Measurements from ENCODE around the gene SRSF3.
"Not testable (repeated sequence)": the region's sequence is repeated elsewhere in the genome, so short reads cannot be mapped to it uniquely, and the experiment has no call there.

SRSF3 gene

DNA sequence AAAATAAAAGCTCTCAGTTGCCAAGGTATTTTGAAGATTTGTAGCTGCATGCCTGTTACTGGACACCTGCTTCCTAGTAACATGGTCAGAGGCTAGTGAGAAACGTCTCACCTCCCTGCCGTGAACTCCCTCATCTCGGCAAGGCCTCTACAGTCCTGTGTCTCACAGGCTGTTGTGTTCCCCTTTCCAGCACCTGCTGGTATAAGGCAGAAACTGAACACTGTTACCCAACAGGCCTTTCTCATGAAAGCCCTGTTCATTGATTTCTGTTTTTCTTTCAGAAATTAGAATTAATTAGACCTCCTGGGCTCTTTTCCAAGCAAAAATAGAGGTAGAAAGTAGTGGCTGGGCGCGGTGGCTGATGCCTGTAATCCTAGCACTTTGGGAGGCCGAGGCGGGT lies 17.6 kb upstream of the SRSF3 start:
- no peak for DNase-seq

DNA sequence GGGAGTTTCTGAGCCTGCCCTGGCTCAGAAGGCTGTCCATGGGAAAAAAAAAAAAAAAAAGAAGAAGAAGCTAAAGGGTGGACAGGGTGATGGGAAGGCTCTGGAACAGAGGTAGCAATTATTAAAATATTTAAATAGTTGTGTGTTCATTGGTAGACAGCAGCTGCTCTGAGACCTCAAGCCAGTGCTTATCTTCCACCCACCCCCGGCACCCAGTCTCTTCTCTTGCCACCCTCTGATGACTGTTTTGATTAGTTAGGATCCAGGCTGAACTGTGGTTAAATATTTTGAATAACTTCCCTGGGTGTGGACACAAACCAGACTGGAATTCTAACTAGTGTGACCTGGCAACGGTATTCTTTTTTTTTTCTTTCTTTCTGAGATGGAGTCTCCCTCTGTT lies 16.9 kb upstream of the SRSF3 start:
- DNase-seq = no peak

DNA sequence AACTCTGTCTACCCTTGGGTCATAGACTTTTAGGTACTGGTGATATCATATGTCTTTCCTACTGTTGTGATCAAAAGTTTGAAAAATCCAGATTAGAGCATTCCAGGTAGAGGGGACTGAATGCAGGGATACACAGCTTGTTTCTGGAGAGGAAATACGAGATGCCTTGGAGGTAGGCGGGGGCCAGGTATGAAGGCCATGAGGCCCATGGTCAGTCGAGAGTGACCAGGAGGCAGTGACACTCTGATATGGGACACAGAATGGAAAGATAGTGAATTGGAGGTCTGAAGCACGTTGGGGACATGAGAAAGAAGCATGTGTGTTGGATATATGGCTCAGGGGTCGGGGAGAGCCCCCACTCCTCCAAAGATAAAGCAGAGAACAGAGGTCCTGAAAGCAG lies 16.1 kb upstream of the SRSF3 start:
- DNase-seq = no peak

DNA sequence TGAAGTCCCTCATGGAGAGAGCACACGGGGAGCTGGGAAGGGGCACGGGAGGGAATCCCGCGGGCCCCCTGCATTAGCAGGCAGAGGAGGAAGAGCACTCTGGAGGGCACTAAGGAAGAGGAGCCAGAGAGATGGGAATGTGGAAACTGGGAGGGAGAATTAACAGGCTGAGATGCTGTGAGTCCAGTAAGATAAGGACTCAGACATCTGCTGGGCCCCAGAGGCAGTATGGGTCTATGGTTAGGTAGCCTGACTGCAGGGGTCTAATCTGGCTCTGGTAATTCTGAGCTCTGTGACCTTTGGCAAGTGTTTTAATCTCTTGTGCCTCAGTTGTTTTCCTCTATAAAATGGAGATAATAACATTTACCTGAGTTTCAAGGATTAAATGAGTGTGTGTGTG lies 15.7 kb upstream of the SRSF3 start:
- no peak for DNase-seq

DNA sequence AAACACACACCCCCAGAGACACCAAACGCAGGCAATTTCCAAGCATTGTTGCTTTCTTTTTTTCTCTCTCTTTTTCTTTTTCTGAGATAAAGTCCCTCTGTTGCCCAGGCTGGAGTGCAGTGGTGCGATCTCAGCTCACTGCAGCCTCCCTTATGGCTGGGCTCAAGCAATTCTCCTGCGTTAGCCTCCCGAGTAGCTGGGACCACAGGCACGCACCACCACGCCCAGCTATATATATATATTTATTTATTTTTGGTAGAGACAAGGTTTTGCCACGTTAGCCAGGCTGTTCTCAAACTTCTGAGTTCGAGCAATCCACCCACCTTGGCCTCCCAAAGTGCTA lies 14.0 kb upstream of the SRSF3 start:
- no peak for DNase-seq

DNA sequence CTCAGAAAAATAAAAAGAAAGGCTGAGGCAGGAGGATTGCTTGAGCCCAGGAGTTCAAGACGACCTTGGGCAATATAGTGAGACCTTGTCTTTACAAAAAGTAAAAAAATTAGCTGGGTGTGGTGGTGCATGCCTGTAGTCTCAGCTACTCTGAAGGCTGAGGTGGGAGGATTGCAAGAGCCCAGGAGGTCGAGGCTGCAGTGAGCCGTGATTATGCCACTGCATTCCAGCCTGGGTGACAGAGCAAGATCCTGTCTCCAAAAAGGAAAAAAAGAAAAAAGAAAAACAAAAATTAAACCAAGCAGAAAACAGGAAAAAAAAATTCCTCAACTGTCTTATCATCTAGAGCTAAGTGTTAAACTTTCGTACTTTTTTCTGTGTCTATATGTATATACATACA lies 12.4 kb upstream of the SRSF3 start:
- no peak for DNase-seq

DNA sequence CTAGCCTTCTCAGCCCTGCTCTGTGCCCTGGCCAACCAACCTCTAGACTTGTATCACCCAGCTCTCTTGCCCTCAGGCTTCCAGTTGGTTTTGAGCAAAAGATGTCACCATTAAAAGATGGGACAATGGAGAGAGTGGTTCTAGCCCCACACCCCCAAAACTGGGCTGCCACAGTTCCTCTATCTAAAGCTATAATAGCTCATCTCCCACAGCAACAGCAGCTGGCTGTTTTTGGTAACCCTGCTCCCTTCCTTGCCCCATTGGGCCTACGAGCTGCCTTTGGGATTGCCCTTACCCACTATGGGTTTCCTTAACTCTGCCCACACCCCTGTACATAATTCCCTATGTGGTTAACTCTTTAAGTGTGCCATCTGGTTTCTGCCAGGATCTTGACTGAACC lies 7.6 kb upstream of the SRSF3 start:
- DNase-seq = peak; percentile 39

DNA sequence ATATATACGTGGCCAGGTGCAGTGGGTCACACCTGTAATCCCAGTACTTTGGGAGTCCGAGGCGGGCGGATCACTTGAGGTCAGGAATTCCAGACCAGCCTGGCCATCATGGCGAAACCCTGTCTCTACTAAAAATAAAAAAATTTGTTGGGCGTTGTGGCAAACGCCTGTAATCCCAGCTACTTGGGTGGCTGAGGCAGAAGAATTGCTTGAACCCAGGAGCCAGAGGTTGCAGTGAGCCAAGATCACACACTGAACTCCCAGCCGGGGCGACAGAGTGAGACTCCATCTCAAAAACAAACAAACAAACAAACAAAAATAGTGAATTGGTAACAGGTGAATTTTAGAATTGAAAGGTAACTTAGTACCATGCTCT lies 5.1 kb upstream of the SRSF3 start:
- not testable (repeated sequence) for DNase-seq

DNA sequence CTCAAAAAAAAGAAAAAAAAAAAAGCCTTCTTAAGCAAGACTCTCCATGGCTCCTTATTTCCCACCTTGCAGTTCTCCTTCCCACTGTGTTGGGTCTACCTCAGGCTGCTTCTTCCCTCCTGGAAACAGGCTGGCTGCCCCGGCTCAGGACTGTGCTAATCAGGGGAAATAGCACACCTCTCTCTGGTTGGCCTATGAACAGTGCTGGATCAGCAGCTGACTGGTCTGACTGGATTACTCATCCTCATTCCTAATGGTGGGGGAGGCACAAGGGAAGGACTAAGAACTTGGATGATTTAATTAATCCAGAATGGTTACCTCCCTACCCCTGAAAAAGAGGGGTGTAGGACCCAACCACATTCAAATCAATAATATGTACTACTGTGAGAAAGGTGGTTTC lies 3.9 kb upstream of the SRSF3 start:
- DNase-seq = no peak

DNA sequence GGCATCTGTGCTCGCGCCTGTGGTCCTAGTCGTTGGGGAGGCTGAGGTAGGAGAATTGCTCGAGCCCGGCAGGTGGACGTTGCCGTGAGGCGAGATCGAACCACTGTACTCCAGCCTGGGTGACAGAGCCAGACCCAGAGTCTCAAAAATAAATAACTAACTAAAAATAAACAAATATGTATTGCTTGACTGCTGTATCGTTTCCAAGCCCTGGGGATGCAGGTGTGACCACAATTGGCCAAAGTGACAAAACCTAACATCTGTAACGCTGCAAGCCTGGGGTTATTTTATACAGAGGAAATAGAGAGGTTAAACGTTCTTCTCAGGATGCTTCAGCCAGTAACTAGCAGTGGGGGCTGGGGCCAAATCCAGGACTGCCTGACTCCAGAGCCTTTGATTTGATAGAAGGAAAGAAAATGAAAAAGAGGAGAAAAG lies 1.9 kb upstream of the SRSF3 start:
- no peak for DNase-seq

DNA sequence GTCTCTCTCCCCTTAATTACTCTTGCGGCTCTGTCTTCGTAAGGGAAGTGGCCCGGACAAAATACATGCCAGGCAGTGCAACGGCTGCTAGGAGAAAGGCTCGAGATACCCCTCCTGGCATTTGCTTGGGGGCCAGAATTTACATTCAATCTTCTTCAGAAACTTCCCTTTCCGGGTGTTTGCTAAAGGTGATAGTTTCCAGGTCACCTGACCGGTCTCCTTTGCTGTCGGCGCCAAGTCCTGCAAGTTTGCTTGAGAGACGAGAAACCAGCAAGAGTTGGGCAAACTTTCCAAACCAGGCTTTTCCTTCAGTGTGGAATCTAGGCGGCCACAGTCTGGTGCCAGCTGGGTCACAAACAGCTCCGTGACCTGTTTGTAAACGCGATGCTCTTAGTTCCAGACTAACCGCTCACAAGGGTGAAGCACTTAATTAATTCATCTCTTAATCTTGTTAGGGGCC lies 563 bp upstream of the SRSF3 start:
- peak; percentile 76 for DNase-seq

DNA sequence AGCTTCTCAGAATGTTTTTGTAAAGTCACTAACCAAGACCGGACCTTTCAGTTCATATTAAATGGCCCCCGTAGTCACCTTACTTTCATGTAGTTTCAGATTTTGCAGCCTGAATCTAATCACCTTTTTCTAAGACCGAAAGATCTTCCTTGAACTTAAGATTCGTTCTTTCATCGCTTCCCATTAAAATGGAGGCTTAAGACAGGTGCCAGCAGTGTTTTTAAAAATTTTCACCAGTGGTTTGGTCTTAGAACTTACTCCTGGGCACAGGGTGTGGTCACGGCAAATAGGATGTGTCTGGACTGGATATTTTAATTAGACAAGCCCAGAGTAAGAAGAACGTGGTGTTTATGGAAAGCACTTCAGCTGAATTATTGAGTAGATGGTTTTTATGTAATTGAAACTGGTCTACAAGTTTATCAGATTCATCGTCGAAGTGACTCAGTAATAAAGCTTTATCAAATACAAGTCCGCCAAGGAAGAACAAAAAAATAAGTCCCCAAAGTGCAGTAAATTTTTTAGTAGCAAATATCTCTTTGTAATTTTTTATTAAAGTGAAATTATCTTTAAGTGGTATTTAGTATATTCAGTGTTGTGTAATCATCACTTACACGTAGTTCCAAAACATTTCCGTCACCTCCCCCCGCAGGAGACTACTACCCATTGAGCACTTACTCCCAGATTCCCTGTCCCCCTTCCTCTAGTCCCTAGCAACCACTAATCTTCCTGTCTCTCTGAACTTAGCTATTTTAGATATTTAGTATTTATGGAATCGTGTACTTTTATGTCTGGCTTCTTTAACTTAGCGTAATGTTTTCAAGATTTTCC lies 868 bp downstream of the SRSF3 start:
- DNase-seq = peak; percentile 47

DNA sequence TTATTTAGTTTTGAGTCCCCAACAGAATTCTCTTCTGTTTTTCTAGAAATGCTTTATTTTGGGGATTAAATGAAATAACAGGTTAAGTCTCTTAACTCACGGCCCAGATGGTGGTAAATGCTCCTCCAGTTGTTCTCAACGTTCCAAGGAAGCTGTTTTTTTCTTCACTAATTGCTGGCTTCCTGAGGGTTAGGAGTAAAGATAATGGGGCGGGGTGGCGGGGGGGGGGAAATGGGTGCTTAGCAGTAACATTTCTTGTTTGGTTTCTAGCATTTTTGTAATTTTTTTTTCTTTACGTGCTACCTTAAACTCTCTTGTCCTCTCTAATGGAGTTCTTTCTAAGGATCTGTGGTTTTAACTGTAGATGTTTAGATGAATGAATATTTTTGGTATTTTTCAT lies 2.2 kb downstream of the SRSF3 start:
- peak; percentile 31 for DNase-seq

DNA sequence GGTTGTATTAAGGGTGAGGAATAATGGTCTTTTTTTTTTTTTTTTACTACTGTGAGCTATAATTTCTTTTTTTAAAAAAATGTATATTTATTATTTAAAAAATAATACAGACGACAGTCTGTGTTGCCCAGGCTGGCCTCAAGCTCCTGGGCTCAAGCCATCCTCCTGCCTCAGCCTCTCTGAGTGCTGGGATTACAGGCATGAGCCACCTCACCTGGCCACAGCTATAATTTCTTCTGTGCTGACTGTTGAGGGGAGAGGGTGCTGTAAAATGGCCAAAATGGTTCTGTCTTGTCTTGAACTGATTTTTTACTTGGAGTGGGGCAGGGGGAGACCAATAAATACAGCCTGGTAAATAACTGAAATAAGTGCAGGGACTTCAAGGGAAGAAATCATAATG lies 3.6 kb downstream of the SRSF3 start:
- DNase-seq = no peak

DNA sequence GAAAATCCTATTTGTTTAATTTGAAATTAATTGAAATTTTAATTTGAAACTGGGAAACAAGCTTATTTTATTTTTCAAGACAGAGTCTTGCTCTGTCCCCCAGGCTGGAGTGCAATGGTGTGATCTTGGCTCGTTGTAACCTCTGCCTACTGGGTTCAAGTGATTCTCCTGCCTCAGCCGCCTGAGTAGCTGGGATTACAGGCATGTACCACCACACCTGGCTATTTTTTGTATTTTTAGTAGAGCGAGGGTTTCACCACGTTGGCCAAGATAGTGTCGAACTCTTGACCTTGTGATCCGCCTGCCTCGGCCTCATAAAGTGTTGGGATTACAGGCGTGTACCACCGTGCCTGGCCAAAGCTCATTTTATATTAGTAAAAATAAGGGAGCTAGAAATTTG lies 4.2 kb downstream of the SRSF3 start:
- DNase-seq = no peak

DNA sequence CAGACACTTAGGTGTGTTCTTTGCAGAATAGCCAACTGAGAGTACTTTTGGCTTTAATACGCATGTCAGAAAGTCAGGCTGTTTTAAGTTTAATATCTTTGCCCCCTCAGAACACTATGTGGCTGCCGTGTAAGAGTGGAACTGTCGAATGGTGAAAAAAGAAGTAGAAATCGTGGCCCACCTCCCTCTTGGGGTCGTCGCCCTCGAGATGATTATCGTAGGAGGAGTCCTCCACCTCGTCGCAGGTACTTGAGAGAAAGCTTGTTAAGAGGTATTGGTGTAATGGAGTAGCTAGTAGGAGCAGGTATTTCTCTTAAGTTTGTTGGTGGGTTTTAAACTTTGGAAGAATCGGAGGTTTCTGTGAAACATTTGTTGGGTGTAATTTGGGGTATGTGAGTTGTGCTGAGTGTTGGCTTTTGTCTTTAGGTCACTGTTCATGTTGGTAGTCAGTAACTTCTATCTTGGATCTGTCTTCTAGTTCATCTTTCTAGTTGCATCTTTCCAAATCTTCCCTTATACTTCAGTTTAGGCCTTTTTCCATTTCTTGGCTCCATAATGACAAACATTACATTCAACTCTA lies 4.7 kb downstream of the SRSF3 start:
- no peak for DNase-seq

DNA sequence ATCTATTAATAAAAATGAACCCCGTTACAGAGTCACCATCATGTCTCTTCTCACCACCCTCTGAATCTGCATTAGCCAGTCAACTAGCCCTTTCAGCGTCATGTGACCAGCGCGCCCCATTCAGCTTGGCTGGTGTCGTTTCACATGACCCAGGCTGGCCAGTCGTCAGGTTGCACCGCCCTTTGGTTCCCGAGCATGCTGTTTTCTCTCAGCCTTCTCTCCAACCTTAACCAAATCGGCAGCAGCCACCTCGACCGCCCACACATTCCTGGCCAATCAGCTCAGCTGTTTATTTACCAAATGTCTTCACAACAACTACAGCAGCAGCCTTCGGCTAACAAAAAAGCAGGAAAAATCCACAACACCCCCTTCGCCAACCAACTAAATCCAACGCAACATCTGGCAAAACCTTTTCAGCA lies 5.6 kb downstream of the SRSF3 start:
- DNase-seq = no peak

DNA sequence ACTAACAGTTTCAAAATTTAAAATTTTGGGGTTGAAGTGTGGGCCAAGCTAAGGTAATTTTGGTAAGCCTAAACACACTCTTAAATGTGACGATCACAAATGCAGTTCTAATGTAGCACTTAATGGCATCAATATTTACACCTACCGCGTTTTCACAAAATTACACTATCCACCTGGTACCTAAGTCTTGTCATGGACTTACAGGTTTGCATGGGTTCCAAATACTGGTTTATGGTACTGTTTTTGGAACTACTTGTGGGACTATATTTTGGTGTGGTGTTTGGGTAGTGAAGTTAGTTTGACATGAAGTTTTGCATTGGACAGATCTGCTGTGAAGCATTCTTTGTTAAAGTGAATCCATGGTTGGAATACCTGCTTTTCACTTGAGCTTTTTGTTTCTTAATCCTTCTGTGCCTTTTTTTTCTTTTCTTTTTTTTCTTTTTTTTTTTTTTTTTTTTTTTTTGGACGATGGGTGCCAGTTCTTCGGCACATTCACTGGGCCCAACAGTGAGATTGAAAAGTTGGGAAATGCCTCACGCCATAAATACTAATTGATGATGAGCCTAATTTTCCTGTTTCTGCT lies 6.5 kb downstream of the SRSF3 start:
- no peak for DNase-seq

DNA sequence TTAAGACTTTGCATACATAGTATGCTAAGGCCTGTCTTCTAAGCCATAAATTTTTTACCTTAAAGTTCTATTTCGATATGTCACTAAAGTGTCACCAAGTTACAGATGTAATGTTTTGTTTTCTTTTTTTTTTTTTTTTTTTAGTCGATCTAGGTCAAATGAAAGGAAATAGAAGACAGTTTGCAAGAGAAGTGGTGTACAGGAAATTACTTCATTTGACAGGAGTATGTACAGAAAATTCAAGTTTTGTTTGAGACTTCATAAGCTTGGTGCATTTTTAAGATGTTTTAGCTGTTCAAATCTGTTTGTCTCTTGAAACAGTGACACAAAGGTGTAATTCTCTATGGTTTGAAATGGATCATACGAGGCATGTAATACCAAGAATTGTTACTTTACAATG lies 7.7 kb downstream of the SRSF3 start:
- DNase-seq = not testable (repeated sequence)

DNA sequence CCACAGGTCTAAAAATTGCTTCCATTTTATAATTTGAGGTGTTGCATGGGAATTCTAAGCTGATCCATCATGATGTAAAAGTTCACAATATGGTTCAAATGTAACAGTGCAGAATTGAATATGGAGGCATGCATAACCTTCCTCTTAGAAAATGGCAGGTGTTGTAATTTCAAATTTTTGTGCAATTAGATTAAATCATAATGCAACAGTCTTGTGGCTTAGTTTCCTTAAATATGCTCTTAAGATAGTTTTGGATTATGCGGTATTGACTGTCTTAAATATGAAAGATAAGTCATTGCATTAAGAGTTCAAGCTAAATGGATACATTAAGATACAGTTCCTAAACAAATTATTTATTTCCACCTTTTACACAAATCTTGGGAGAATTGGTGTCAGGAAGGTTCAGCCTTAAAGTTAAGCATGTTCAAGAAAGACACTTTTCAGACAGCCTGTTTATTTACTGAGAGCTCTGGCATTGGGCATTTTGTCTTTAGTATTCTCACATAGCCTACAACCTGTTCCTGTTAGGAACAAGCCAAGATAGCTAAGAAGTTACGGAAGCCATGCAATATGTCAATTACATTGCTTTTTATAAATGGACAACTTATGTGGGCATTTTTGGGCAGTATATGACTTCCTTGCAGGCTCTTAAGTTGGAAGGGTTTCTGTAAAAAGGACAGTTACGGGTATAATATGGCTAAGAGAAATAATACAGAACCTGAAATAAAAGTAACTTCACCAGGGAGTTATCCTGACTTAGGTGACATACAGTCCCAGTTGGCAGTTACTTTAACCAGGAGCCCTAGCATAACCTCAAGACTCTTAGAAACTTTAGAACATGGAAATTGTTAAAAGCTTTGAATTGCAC lies 9.3 kb downstream of the SRSF3 start:
- DNase-seq = no peak

DNA sequence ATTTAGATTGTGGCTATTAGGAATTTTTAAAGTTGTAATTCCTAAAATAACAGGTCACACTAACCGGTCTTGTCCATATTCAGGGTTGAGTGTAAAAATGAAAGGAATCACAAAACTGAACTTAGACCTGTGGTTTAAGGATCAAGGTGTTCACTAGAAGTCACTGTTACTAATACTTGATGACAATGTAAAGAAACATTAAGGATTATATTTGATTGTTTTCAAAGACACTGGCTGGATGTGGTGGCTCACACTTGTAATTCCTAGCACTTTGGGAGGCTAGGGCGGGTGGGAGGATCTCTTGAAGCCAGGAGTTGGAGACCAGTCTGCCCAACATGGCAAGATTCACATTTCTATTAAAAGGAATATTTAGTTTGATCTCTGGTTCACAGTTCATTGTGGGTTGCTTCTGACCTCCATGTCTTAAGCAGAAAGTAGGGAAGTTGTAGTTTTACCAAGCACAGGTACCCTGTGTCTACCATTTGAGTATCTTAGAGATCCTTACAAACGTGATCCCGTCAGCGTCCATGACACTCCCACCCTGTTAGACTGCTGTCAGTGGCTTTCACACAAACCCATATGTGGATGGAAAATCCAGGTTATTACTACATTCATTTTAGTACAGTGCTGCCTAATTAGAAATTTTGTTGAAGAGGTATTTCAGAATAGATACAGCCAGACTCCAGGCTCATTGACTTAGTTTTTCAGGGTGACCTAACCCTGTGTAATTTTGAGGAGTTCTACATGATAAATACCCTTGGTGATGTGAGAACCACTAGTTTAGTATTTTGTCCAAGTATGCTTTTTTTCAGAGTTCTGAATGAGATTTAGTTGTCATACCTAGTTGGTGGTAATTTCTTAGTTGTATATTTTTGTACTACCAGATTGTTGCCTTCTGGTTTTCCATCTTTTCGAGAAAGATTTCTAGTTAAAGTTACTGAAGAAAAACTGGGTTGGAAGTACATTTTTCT lies 10.2 kb downstream of the SRSF3 start:
- no peak for DNase-seq

DNA sequence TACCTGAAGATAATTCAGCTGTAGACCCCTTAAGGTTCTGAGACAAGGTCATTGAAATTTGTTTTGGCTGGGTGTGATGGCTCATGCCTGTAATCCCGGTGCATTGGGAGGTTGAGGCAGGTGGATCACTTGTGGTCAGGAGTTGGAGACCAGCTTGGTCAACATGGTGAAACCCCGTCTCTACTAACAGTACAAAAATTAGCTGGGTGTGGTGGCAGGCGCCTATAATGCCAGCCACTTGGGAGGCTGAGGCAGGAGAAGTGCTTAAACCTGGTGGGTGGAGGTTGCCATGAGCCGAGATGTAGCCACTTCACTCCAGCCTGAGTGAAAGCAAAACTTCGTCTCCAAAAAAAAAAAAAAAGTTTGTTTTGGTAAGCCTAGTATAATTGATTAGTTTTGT lies 11.0 kb downstream of the SRSF3 start:
- no peak for DNase-seq
